Umbilical cord (tissue), 2 donors: ENCODE data around the gene PER1. TPM values are rescaled to one million over a fixed set of nuclear protein-coding genes. Genes with fewer than 3 reads are reported as not detected.
A peak's percentile ranks its signal among the peaks of the same experiment; 100 is the strongest.

Experiments used
- DNase-seq: peaks from one replicate; pipeline ENCODE4 v3.0.0-alpha.2; 2015; ENCODE audit warnings: low spot score
- total RNA-seq: library from RNA; depleted of rRNA; stranded (reverse); fragments of >200 nt; gene quantifications from one replicate; pipeline ENCODE4 v1.2.3, GENCODE V29; 2014; ENCODE audit warnings: low replicate concordance; ENCODE audit not compliant: insufficient read depth

The PER1 gene
- total RNA-seq, 1 donor from 2014 or later = 26.7 TPM

DNA sequence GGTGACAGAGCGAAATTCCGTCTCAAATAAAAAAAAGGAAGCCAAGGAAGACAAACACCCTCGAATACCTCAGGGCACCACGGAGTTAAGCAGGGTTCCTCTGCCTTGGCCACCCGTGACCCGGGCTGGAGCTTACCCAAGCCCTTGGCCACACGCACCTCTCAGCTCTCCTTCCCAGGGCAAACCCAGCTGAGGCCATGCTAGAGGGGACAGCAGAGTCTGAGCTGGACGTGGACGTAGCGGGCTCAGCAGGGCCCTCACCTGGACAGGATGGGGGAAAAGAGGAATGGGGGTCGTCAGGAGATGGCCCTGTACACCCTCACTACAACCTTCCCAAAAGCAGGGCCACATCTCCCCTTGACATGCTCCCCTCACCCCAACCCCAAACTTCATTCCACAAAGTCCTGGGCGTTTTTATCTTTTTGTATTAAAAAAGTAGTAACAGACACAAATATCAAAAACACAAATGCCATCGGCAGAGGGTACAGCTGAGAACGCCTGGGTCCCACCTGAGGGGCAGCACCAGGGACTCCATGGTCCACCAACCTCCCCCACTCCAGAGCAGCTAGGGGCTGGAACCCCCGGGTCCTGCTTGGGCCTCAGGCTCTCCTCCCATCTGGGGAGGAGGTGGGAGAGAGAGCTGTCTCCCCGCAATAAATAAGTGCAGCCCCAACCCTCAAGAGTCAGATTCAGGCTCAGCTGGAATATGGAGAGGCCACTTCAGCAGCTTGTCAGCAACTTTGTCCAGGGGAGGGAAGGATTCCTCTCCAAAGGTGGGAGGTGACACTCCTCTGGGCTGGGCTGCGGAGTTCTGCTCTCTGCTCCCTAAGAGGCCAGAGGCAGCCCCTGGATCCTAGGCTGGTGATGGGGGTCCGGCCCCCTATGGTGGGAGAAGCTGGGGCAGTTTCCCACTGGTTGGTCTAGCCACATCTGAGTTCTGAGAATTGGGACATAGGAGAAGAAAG is 11.9 kb downstream of the PER1 start:
- no peak for DNase-seq

DNA sequence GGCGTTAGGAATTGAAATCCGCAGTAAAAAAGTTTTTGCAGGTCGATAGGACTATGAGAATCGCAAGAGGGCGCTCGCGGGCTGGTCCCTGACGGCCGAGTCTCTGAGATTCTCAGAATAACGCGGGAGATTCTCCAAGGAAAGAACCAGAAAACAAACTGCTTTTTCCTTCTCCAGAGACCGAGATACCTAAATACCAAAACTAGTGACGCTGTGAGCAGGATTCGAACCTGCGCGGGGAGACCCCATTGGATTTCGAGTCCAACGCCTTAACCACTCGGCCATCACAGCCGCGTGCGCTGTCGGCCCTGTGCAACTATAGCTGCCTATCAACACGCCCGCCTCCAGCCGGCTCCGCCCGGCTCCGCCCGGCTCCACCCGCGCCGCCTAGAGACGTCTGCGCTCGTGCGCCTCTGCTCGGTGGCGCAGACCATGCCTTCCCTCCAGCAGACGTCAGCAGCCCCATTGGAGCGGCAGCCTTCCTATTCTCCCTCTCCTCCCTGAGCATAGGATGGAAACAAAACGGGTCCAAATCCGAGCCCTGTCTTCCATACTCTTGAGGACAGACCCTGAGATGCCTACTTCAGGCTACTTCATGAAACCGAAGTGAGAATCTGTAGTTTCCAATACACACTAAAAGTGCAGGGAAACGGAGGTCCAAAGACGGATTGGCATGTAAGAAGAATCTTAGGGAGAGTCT is 13.4 kb downstream of the PER1 start:
- peak; percentile 99 for DNase-seq

GRCh38 chr17:8138374-8138671 is 13.9 kb downstream of the PER1 start:
- no peak for DNase-seq

GRCh38 chr17:8137645-8138373 is 14.4 kb downstream of the PER1 start:
- DNase-seq = peak; percentile 51

DNA sequence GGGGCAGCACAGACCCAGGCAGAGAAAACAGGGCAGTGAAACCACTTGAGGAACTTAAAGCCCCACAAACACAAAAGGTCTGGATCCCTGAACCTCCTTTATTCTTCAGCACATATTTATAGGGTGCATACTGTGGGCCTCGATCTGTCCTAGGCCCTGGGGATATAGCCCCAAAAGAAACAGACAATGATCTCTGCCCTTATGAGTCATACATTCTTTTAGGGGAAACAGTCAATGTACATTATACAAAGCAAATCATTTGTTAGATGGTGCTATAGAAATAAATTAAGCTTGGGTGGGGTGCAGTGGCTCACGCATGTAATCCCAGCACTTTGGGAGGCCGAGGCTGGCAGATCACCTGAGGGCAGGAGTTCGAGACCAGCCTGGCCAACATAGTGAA is 18.3 kb downstream of the PER1 start:
- no peak for DNase-seq

- DNase-seq = no peak
These were observed 18.8 kb downstream of the PER1 start for GRCh38 chr17:8133399-8133798.

DNA sequence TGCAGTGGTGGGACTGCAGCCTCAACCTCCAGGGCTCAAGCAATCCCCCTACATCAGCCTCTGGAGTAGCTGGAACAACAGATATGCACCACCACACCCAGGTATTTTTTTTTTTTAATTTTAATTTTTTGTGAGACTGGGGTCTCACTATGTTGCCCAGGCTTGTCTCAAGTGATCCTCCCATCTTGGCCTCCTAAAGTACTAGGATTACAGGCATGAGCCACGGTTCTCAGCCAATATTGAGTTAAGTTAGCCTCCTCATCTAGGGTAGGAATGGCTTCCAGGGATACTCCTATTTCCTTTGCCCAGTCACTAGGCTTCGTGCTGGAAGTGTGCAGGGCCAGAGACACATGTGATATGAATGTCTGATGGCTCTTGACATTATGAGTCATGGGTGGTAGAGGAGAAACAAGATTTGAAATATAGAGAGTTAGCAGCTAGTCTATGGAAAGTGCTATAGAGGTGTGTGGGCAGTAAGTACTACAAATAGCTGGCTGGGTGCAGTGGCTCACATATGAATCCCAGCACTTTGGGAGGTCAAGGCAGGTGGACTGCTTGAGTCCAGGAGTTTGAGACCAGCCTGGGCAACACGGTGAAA is 20.3 kb downstream of the PER1 start:
- no peak for DNase-seq

- DNase-seq = no peak
These were observed 23.9 kb downstream of the PER1 start for GRCh38 chr17:8128125-8128784.

DNA sequence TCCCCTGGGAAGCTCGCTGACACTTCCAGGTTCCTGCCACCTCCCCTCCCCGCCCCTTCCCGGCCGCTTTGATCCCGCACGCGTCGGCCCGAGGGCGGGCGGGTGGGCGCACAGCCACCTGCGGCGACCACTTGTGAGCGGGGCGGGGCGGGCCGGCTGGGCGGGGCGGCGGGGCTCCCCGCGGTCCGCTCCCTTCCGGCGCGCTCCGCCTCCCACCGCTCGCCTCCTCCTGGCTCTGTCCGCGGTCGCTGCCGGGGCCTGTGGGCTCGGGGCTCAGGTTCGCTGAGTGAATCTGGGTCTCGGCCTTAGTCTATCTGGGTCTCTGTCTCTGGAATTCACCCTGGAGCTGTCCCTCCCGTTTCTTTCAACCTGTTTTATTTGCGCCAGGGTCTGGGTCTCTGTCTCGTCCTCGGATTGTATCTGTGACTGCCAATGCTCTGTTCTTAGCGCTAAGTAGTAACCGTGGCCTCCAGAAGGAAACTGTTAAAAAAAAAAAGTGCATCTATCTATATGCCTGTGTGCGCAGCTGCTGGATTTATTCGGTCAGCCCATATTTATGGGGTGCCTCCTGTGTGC is 25.6 kb downstream of the PER1 start:
- peak; percentile 47 for DNase-seq

GRCh38 chr17:8125947-8126490 is 26.2 kb downstream of the PER1 start:
- peak; percentile 19 for DNase-seq

DNA sequence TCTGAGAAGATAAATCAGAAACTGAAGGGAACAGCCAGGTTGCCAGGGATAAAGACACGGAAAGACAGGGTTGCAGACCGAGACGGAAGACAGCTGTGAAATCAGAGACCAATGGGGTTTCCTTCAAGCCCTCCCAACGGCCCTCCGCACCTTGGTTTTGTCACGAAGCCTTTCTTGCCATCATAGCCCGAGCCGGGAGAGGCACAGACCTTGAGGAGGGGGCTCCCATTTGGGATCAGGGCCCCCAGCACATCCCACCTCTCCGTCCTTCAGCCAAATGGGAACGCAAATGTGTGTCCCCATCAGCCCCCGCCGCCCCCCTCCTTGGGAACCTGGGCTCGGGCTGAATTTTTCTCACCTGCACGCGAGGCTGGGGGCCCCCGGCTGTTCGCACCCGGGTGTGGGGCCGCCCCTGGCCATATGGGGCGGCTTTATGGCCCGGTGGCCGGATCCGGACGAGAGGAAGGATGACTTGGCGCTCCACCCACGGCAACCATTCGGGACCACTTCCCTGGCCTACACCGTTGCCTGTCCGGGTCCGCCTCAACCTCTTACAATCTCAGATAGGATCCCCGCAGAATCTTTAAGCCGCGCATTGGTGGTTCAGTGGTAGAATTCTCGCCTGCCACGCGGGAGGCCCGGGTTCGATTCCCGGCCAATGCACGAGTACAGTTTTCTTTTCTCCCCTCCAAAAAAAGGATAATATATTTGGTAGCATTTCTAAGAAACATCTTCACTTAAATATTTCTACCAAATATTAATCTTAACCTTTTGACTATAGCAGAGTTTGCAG is 26.9 kb downstream of the PER1 start:
- peak; percentile 83 for DNase-seq

DNA sequence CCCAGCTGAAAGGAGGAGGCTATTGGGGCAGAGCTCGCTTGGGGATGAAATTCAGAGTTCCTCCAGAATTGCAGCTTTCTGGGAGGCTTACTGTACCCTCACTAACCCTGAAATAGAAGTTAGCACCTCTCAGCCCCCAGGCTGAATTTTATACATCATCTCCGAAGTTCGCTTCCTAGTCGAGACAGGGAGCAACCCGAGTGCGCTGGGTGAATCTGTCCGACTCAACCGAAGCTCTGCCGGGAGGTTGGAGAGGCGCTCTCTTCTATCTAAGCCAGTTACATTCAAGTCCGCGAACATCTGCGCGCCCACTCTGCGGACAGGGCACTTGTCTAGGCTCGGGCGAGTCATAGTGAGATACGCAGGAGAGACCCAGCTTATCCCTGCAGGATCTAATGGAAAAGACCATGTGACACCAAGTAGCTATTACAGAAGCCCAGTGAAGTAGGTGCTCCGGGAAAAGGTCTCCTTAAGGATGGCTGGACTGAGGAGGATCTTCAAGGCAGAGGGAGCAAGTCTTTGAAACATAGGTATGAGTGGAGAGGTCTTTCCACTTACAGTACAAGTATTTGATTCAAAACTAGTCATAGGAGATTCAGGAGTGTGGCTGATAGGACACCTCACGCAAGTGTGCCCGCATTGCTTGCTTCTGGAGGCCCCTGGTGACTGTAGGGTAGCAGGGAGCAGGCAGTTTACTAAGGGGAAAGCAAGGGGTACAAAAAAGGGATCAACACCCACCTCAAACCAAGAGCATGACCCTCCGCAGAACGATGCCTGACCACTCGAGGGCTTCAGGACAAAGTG is 27.7 kb downstream of the PER1 start:
- peak; percentile 44 for DNase-seq

DNA sequence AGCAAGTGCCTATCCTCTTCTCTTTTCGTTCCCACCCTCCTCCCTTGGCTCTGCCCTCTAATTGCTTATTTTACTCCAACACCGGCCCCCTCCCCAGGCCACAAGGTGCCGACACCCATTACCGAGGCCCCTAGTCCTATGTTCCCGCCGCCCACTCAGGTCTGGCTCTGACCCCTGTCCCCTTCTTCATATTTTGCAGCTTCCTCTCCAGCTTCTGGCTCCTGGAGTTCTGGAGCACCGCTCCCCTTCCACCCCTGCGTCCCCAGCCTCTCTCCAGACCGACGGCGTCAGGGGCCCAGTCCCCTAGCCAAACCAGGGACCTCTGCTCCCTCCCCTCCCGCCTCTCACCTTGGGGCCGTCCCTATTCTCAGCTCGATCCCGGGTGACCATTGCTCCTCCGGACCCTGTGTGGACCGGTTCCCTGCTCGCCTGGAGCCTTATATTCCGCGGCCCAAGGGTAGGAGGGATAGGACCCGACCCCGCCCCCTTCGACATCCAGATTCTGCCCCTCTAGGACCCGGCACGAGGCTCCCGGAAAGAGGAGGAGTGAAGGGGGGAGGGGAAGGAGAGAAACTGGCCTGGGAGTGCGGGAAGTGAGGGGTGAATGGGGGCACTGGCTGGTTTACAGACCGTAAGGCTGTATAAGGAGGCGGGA is 28.4 kb downstream of the PER1 start, which contains the start of gene HES7:
Gene HES7 (minus strand): TSS at position 412 of the 655 bp plus-strand sequence. CDS start 22 bp downstream, at position 390.
- DNase-seq = peak; percentile 48

GRCh38 chr17:8122924-8123694 is 29.1 kb downstream of the PER1 start:
- peak; percentile 22 for DNase-seq

- no peak for DNase-seq
These were observed 29.7 kb downstream of the PER1 start for GRCh38 chr17:8122422-8122923.

GRCh38 chr17:8121681-8122421 is 30.4 kb downstream of the PER1 start:
- peak; percentile 40 for DNase-seq

DNA sequence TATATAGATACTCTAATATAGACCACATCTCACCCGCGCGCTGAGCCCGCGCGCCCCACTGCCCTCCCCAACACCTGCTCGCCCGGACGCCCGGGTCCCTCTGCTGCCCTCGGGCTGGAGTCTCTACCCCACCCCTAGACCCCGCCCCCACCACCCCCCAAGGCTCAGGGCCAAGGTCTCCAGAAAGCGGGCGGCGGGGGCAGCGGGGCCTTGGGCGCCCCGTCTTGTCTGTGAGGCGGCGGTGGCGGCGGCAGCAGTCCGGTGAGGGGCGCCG is 30.9 kb downstream of the PER1 start:
- DNase-seq = no peak
